ENCODE data around the gene ID1.
A peak's percentile ranks its signal among the peaks of the same experiment; 100 is the strongest.

The ID1 gene, protein sequence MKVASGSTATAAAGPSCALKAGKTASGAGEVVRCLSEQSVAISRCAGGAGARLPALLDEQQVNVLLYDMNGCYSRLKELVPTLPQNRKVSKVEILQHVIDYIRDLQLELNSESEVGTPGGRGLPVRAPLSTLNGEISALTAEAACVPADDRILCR

DNA sequence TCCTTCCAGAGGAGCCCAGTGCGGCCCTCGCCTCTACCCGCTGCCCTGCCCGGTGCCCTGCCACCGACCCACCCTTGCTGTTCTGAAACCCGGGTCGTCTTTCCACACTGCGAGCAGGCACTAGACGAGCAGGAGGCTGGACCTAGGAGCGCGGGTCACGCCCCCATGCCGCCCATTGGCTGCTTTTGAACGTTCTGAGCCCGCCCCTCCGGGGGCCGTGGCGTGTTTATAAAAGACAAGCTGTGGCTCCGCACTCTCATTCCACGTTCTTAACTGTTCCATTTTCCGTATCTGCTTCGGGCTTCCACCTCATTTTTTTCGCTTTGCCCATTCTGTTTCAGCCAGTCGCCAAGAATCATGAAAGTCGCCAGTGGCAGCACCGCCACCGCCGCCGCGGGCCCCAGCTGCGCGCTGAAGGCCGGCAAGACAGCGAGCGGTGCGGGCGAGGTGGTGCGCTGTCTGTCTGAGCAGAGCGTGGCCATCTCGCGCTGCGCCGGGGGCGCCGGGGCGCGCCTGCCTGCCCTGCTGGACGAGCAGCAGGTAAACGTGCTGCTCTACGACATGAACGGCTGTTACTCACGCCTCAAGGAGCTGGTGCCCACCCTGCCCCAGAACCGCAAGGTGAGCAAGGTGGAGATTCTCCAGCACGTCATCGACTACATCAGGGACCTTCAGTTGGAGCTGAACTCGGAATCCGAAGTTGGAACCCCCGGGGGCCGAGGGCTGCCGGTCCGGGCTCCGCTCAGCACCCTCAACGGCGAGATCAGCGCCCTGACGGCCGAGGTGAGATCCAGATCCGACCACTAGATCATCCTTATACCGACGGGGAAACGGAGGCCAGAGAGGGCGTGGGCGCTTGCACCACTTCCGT lies at the start of gene ID1:
Gene ID1, plus strand, starts transcription at position 259 of the 871 bp plus-strand sequence. Its CDS starts 99 bp downstream, at position 358.
- DNase-seq (ENCODE audit: low read depth, low spot score), result peak; percentile 84

DNA sequence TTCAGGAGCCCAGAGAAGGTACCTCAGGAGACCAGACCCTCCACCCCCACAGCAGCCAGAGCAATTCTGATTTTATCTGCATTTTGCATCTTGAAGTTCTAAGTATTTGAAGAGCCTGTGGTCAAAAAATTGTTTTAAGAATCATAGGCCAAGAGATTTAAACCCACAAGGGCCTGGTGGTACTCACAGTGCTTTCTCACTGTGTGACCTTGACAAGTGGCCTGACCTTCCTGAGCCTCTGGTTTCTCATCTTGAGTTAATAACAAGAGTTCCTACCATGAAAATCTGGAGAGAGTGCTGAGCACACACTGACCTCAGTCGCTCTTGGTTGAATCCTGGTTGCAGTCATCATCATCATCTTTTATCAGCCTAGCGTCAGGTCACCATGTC lies 45.4 kb upstream of the ID1 start:
- DNase-seq (ENCODE audit: low read depth, low spot score), result no peak

GRCh38 chr20:31560094-31560745 lies 44.9 kb upstream of the ID1 start:
- DNase-seq (ENCODE audit: low read depth, low spot score), result no peak

DNA sequence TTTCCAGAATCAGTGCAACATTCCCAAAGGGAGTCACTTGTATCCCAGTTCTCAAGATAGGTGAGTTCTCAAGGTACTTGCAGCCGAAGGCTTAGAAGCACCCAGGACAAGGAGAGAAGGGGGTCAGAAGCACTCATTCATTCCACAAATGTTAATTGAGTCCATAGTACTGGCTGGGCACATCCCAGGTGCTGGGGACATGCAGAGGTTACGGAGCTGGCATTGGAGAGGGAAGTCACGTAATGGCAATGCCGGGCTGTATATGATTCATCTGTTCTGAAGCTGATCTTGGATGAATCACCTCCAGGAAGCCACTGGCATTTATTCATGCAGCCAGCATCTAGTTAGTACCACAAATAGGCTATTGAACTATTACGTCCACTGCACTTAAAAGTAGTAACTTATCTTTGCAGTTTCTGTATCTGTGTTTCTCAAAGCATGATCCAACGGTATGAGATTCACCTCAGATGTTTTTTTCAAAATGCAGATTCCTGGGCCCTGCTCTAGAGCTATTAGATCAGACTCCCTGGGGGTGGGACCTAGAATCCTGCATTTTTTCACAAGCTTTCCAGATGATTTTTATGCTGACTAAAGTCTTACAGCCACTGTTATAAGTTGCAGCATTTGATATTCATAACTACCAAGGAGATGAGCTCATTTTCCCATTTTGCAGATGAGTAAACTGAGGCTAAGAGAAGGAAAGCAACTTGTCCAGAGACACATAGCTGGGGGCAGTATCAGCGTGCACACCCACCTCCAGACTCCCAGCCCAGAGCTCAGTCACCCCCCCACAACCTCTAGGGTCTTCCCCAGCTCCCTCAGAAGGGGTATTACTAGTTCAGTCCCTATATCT lies 44.1 kb upstream of the ID1 start:
- DNase-seq (ENCODE audit: low read depth, low spot score), result peak; percentile 61

GRCh38 chr20:31562241-31562640 lies 42.8 kb upstream of the ID1 start:
- DNase-seq (ENCODE audit: low read depth, low spot score), result no peak

DNA sequence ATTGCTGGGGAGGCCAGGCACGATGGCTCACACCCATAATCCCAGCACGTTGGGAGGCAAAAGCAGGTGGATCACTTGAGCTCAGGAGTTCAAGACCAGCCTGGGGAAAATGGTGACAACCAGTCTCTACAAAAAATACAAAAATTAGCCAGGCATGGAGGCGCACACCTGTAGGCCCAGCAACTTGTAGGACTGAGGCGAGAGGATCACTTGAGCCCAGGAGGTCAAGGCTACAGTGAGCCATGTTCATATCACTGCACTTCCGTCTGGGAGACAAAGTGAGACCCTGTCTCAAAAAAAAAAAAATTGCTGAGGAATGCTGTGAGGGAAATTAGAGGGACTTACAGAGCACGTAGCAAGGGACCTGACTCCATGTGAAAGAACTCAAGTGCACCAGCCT lies 40.8 kb upstream of the ID1 start:
- DNase-seq (ENCODE audit: low read depth, low spot score), result no peak

- DNase-seq (ENCODE audit: low read depth, low spot score), result no peak
These were observed 39.3 kb upstream of the ID1 start for GRCh38 chr20:31565699-31566318.

DNA sequence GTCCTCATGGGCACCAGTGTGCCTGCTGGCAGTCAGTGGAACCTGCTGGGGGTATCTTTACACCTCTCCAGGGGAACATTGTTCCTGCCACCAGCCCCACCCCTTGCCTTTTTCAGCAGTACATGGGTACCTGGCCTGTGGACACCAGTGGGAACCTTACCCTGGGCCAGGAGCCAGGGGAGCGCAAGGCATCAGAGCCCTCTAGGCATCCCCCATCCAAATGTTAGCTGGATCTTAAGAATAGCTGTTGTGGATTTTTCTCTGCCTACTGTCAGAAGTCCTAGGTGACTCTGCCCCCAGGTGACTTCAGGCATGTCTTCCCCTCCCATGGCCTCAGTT lies 38.8 kb upstream of the ID1 start:
- DNase-seq (ENCODE audit: low read depth, low spot score), result no peak

GRCh38 chr20:31566658-31567379 lies 38.3 kb upstream of the ID1 start:
- no peak for DNase-seq (ENCODE audit: low read depth, low spot score)

- no peak for DNase-seq (ENCODE audit: low read depth, low spot score)
These were observed 37.7 kb upstream of the ID1 start for GRCh38 chr20:31567380-31567720.

GRCh38 chr20:31568041-31568731 lies 36.9 kb upstream of the ID1 start:
- no peak for DNase-seq (ENCODE audit: low read depth, low spot score)

DNA sequence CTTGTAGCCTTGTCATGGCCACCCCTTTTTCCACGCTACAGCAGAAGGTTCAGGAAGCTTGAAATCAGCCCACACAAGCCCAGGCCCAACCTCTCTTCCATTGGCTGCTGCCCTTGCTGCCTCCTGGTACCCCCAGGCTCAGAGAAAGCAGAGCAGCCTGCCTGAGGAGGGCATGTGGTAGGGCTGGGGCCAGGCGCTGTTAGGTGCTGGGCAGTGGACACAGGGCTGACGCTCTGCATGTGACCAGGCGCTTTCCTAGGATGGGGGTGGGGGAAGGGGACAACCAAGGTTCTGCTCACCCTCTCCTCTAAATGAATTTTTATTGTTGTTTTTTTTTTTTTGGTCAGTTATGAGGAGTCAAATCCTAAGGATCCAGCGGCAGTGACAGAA lies 36.3 kb upstream of the ID1 start:
- no peak for DNase-seq (ENCODE audit: low read depth, low spot score)

- DNase-seq (ENCODE audit: low read depth, low spot score), result no peak
These were observed 35.7 kb upstream of the ID1 start for GRCh38 chr20:31569163-31570020.

DNA sequence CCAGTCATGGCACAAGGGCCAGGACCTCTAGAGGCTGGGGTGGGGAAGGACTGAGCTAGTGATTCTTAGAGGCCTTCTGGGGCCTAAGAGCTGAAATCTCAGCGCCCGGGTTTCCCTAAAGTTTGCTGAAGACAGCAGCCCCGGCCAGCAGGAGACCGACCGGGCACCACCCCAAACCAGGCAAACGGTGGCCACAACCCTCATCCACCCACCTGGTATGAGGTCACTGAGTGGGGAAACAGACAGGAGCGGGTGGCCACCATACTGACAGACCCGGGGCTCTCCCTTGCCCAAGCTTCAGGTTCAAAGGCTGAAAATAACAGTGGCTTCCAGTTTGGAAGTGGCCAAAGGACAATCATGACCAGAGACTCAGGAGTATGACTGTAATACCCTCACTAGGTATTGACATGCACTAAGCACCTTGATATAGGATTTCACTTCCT lies 35.0 kb upstream of the ID1 start:
- no peak for DNase-seq (ENCODE audit: low read depth, low spot score)

GRCh38 chr20:31570735-31571617 lies 34.1 kb upstream of the ID1 start:
- no peak for DNase-seq (ENCODE audit: low read depth, low spot score)

DNA sequence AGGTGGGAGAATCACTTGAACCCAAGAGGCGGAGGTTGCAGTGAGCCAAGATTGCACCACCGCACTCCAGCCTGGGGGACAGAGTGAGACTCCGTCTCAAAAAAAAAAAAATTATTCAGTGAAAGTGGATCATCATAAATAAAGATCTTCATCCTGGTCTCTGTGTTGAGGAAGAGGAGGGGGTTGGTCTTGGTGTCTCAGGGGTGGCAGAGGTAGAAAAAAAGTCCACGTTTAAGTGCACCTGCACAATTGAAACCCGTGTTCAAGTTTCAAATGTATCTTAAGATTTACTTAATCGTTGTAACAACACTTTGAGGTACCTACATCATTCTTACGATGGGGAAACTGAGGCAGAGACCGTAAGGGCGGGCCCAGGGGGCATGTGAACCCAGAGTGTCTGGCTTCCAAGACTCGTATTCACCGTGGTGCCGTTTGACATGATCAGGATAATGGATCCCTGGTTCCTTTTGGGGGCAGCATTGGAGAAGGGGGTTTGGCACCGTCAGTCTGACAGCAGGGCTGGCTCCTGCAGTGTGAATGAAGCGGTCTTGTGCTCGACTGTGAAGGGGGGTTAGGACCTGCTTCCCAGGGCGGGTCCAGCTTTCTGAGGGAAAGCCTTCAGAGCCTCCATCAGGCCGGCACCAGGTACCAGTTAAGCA lies 32.9 kb upstream of the ID1 start:
- no peak for DNase-seq (ENCODE audit: low read depth, low spot score)

DNA sequence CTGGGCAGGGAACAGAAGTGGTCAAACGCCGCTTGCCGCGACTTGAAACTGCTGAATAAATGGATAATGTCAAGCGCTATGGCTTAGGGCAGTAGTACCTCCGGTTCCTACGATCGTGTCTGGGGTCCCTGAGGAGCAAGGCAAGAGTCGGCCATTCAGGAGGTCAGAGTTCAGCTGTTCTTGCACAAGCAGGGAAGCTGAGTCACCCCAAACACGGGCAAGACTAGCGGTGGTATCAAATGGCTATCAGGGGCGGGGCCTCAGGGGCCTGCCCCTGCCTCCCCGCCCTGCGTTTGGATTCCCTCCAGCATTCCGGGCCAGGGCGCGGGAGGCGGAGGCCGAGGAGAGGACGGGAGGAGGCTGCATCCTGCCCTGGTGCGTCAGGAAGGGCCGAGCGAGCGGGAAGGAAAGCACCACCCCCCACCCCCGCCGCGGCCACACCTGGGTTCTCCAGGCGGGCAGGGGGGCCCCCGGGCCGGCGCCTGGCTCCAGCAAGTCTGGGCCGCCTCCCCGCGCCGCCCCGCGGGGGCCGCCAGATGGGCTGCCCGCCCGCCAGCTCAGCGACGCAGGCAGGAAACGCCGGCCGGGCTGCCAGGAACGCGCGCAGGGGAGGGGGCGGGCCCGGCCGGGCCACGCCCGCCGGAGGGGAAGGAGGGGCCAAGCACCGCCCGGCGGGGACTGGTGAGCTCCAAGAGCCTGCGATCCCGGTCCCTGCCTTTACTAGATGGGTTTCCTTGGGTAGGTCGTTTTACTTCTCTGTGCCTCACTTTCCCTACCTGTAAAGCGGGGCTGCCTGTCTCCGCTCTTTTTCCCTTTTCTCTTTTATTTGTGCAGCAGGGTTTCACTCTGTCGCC lies 32.2 kb upstream of the ID1 start:
- DNase-seq (ENCODE audit: low read depth, low spot score), result peak; percentile 99
